Stimulated activated naive CD8-positive, alpha-beta T cell treated with anti-CD3 and anti-CD28 coated beads, Interleukin-15, Interleukin-2, amounts not matched to agents 100 U/mL and 50 U/mL, for 24 hours (primary cell): ENCODE results near the gene POLR3K.

Experiments
- ATAC-seq: fragments of 150-1000 bp; cut with Tn5 transposase; one replicate; pipeline ENCODE4 v1.10.0; 2021
- DNase-seq: peaks from one replicate; pipeline ENCODE4 v3.0.0; 2021

POLR3K gene

DNA sequence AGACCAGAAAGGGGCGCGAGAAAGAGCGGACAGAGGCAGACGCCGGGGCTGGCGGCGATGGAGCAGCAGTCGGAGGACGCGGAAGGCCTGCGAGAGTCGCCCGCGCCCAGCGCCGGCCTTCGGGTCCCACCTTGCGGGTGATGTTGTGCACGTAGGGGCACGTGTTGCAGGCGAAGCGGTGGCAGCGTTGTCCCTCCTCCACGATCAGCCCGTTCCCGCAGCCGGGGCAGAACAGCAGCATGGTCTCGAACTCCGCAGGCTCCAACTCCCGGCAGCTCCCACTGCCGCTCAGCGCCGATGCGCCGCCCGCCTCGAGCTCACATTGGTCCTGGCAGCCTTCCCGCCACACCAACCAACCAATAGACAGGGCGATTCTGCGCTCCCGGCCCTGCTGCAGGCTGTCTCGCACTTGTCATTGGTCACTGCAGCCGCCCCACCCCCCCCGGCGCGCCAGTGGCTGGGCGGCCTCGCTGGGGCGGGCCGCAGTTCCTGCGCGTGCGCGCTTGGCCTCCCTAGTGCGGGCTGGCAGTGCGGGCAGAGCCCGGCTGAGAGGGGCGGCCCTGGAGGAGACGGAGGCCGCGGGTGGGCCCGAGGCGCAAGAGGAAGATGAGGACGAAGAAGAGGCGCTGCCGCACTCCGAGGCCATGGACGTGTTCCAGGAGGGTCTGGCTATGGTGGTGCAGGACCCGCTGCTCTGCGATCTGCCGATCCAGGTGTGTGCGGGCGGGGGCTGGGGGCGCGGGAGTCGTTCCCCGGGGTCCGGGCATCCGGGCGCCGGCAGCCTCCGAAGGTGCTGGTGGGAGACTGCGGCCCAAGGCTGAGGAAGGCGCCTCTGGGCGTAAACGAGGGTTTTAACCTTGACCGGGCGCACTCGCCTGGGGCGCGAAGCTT lies at the start of gene POLR3K, which contains the start of gene SNRNP25:
Gene POLR3K (minus strand): TSS at position 263 of the 891 bp plus-strand sequence. CDS start 22 bp downstream, at position 241.
Gene SNRNP25 (plus strand): TSS at position 483 of the 891 bp plus-strand sequence. CDS start 189 bp downstream, at position 672.
- peak; percentile 97 for ATAC-seq

DNA sequence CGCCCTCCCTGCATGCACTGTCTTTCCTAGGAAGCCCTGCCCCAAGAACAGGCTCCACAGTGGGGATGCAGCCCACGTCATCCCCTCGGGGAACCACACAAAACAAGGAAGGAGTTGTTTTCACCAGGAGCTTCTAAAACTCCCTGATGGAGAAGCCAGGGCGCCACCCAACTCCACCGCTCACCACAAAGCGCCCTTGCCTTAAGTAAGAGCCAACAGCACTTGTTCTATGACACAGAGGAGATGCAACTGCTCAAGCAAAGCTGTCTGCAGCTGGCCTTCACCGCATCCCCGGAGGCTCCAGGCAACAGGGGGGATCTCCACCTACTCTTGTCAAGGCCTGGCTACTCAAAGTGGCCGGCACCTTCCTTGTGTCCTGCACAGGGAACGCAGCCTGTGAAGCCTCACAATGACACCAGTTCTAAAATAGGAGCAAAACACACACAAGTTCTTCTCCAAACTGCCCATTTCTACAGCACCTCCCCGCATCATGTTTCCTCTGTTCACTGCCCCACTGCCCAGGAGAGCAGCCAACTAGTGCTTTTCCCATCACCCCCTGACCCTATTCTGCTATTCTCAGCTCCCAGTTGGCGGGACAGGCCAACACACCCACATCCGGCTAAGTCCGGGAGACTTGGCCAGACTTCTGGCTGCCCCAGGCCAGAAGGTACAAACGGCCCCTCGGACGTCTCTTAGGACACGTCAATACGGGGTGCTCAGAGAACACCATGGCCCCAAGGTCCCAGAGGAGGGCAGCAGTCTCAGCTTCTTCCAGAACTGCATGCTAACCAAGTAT lies 48.9 kb upstream of the POLR3K start:
- ATAC-seq: no peak
- no peak for DNase-seq

More for the DNA sequence above, at the start of gene POLR3K, which contains the start of gene SNRNP25:
- DNase-seq: peak; percentile 98

DNA sequence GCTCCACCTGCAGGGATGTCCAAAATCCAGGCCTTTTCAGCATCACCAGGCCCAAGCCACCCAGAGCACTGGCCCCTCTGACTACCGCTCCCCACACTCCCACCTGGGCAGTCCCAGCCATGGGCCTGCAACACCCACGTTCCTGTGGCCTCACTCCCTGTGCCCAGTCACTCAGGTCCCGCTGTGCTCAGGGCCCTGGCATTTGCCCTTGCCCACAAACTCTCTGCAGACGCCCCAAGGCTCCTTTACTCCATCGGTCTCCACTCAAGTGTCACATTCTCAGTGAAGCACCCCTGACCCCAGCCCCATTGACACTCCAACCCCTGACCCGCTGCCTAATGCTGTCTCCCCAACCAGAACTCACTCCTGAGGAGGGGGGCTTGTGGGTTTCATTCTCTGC lies 48.2 kb upstream of the POLR3K start:
- DNase-seq (no peak), ATAC-seq (no peak)

DNA sequence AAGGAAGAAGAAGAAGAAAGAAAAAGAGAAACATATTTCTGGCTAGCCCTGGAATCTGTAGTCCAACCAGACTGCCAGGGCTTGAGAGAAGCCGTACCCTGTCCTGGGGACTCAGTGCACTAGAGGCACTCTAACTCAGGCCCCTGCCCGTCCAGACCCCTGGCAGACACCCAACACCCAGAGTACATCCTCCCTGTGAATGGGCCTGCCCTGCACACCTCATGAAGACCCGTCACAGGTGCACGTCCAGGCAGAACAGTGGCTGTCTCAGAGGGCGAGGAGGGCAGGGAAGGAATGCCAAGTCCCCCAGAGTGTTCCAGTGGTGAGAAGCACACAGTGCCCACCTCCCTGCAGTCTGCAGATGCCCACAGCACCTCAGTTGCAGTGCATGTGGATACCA lies 47.6 kb upstream of the POLR3K start:
- no peak for DNase-seq
- no peak for ATAC-seq

DNA sequence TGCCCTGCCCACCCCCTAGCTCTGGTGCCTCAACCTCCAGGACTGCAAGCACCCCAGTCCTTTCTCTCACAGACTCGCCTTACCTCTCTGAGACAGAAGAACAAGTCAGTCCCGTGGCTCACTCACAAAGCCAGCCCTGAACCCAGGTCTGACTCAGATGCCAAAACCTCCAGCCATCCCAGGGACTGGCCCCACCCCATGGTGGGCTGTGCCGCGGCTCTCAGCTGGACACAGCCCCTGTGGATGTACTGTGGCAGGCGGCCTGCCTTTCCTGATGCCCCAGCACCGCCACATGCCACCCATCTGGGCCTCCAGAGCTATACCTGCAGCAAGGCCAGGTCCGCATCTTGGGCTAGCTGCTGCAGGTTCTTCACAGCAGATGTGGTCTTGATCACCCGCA lies 44.4 kb upstream of the POLR3K start:
- DNase-seq: no peak
- no peak for ATAC-seq

DNA sequence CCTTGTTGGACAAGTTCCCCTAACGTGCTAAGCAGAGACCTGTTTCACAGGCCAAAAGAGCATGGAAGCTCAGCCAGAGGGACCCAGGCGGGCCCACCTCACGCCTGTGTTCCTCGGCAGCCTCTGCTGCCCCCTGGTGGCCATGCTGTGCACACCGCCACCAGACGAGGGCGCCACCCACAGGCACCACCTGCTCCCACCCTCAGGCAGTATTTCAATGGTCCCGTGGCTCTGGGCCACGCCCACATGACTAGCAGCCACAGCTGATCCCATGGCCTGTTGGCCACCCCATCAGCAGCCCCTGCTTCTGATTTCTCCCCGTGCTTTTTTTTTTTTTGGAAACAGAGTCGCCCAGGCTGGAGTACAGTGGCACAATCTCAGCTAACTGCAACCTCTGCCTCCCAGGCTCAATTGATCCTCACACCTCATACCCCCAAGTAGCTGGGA lies 43.5 kb upstream of the POLR3K start:
- peak; percentile 92 for DNase-seq

DNA sequence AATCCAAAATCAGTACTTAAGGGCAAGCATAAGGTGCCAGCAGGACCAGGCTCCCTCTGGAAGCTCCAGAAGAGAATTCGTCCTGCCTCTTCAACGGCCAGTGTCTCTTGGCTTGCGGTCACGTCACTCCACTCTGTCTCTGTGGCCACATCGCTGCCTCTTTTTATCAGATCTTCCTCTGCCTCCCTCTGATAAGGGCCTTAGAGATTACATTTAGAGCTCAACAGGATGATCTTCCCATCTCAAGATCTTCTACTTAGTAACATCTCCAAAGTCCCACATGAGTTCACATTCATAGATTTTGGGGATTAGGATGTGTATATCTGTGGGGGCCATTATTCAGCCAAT lies 41.5 kb upstream of the POLR3K start:
- ATAC-seq: no peak
- no peak for DNase-seq

More for the DNA sequence above, 43.5 kb upstream of the POLR3K start:
- peak; percentile 94 for ATAC-seq

DNA sequence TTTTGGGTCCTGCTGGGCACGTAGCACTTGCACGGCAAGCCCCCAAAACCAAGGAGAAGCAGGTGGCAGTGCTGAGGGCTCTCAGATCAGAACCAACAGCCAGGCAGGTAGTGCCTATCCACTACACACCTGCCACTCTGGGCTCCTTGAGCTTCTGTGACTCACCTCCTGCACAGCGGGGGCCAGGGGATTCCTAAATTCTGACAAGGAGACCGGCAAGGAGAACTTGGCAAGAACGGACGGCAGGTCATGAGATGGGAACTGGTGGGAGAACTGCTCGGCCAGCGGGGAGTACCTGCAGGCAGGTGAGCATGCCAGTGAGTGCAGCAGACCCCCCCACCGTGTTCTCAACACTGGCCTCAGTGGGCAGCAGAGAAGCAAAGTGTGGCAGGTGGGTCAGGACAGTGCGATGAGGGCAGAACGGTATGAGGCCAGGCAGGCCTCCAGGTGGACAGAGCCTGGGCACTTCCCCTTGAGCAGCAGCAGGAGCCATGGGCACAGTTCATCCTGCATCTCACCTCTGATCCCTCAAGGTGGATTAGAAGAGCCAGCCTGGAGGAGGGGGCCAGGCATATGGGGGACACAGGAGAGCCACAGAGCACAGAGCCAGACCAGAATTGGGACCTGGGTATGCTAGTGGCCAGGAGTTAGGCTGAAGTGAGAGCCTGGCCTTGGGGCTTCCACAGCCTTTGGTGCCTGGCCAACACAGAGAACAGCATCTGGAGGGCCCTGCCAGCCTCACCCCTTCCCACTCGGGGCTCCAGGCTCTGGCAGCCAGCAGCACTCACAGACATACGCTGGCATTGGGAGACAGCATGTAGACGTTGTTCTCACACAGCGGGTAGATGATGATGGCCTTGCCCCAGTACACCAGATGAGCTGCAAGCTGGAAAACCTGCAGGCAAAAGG lies 39.3 kb upstream of the POLR3K start:
- no peak for DNase-seq

DNA sequence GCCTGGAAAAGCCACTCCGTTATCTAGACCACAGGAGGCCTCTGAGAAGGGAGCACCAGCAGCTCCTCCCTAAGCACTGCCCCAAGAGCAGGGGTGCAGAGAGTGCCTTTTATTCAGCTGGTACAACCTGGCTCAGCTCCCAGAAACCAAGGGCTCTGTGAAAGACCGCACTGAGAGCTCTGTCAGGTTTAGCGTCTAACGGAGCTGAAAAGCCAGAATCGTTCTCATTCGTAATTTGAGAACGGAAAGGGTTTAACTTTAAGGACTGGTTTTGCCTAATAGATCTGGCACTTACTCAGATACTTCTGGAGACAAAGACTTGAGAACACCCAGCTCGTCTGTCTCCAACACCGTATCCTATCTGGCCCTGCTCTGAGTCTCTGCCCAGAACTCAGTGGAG lies 38.1 kb upstream of the POLR3K start:
- ATAC-seq (no peak), DNase-seq (no peak)

More for the DNA sequence above, 39.3 kb upstream of the POLR3K start:
- no peak for ATAC-seq

DNA sequence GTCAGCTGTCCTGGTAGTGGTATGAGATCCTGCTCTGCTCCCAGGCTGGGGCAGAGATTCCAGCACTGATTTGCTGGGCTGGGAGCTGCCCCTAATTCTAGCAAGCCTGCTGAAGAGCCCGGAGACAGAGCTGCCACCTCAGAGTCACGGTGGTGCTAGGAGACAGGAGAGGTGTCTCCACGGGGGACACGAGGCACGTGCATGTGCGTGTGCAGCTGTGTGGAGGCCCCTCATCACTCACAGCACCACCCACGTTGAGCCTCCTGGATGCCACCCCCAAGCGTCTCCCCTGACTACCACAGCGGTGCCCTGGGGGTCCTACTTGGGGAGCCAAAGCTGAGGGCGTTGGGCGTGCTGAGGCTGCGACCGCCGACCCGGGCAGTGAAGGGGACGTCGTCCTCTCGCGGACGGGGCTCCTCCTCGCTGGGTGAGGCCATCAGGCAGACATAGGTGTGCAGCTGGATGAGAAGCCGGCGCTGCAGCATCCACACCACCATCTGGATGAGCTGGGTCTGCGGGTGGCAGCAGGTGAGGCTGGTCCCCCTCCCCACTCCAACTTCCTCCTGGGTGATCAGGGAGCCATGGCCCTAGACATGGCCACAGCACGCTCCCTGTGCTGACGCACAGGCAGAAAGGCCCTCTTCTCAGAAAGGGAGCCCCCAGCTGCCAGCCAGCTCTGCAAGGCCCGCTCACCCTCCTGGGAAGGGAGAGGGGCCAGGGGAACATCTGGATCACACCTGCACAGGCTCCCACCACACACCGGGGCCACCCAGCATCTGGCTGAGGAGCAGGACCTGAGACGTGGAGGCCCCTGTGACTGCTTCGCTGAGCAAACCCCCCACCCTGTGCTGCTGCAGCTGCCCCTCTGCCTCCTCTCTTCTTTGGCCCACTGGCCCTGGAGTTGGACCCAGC lies 36.2 kb upstream of the POLR3K start:
- ATAC-seq: no peak
- DNase-seq: no peak

DNA sequence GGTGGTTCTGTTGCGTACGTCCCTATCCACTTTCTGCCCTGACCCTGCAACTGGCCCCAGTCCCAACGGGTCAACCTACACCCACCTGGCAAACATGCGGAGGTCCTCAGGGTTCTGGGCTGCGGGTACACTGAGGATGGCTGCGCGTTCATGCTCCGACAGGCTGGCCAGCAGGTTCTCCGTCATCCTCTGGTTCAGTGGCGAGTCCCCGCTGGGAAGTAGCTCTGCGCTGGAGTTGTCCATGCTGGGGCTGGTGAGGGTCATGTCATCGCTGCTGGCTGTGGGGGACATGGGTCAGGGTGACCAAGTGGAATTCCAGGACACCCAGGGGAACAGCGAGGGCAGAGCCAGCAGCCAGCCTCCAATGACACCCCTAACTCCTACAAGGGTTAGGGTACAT lies 35.2 kb upstream of the POLR3K start:
- ATAC-seq (no peak), DNase-seq (no peak)

DNA sequence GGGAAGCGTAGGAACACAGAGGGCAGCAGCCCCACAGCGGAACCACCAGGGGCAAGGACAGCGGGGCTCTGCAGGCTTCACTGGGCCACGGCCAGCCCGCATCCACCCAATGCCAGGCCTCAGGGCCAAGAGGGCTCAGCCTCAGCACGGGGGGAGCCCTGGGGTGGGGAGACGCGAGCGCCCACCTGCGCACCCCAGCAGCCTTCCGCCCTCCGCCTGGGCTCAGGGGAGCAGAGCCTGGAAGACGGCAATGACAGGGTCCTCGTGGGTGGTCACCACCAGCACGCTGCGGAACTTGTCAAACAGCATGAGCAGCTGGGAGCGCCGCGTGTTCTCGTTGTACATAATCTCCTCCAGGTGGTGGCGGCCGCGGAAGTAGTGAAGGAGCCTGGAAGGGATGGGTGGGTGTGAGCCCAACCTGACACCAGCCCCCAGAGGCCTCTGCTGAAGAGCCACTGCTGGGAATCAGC lies 33.1 kb upstream of the POLR3K start:
- ATAC-seq (no peak), DNase-seq (no peak)

DNA sequence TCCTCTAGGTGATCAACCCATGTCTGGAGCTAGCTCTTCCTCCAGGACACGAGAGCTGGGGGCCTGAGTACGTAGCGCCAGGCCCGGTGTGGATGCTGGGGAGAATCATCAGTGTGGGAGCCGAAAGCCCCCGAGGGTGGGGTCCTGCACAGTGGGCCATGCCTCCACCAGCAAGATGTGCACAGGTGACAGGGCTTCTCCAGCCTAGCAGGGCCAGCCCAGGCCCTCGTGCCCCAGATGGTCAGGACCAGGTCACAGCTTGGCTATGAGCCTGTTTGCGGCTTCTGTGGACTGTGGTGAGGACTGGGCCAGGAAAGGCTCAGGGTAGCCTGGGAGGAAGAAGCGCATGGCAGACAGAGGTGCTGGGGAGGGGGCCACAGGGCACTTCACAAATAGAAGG lies 32.5 kb upstream of the POLR3K start:
- ATAC-seq: no peak
- no peak for DNase-seq

DNA sequence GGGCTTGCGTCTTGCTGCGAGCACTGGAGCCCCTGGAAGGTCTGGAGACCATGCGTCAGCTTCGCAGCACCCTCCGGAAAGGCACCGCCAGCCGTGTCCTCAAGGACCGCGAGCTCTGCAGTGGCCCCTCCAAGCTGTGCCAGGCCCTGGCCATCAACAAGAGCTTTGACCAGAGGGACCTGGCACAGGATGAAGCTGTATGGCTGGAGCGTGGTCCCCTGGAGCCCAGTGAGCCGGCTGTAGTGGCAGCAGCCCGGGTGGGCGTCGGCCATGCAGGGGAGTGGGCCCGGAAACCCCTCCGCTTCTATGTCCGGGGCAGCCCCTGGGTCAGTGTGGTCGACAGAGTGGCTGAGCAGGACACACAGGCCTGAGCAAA lies 32.0 kb upstream of the POLR3K start:
- no peak for DNase-seq
- no peak for ATAC-seq

DNA sequence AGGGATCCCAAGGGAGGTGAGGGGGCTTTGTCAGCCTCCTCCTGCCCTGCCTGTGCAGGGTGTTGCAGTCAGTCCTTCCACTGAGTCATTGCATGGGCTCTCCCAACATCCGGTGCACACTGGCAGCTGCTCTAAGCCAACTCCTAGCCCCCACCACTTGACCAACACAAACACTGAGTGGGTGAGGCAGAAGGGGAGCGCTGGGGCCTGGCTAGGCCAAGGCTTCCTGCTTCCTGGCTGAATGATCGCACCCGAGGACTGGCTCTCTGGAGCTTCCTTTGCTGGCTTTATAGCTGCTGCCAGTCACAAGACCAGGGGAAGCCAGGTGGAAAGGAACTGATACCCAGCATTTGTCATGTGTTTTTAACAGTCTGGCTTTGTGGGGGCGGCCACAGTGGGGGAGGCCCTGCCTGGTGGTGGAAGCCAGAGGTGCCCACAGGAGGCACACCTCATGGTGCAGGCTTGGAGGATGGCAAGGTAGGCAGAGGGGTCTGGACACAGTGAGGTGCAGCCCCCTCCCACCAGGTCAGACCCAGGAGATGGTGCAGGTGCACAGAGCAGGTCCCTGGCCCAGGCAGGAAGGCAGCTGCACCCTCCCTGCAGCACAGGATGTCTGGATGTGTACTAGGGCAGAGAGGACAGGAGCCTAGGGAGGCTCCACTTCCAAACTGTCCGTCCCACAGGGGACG lies 31.5 kb upstream of the POLR3K start:
- ATAC-seq (peak; percentile 94), DNase-seq (peak; percentile 79)

DNA sequence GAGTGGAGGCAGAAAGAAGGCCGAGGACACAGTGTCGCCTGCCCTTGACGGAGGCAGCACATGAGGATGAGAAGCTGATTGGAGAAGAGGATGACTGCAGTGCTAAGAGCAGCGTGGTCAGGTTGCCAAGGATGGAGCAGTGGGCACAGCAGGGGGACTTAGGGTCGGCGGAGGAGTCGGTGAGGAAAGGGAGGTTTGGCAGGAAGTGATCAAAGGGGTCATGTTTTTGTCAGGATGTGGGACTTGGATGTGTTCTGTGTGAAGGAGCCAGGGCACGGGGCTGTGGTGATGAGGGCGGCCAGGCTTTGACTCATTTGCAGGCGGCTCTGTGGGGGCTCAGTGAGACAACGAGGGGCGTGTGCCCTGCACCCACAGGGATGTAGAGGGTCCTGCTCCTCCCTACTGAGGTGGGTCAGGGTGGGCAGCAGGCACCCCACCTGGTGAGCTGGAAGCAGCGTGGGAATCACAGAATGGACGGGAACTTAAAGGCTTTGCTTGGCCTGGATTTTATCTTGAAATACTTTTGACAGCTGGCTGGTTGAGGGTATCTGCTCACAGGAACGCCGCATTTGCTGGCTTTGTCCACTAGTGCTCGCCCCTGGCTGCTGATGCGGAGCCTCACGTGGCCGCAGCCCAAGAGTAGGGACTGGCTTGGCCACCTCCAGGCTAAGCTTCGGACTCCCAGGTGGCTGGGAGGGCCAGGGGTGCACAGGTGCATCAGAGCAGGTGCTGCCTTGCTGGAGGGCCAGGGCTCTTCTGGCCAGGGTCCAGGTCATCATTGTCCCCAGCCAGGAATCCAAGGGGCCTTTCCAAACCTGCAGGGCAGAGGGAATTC lies 30.6 kb upstream of the POLR3K start:
- peak; percentile 41 for DNase-seq
- no peak for ATAC-seq

DNA sequence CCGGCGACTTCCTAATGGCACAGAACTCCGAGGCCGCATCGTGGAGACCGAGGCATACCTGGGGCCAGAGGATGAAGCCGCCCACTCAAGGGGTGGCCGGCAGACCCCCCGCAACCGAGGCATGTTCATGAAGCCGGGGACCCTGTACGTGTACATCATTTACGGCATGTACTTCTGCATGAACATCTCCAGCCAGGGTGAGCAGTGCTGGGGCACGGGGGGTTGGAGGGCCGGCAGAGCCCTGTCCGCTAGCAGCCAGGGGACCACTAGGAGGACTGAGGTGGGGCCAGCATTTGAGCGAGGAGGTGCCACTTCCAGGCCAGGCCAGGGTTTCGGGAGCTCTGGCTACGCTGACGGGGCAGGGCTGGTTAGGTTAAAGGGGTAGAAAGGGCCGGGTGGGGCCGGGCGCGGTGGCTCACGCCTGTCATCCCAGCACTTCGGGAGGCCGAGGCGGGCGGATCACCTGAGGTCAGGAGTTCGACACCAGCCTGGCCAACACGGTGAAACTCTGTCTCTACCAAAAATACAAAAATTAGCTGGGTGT lies 29.7 kb upstream of the POLR3K start:
- ATAC-seq: no peak
- no peak for DNase-seq

DNA sequence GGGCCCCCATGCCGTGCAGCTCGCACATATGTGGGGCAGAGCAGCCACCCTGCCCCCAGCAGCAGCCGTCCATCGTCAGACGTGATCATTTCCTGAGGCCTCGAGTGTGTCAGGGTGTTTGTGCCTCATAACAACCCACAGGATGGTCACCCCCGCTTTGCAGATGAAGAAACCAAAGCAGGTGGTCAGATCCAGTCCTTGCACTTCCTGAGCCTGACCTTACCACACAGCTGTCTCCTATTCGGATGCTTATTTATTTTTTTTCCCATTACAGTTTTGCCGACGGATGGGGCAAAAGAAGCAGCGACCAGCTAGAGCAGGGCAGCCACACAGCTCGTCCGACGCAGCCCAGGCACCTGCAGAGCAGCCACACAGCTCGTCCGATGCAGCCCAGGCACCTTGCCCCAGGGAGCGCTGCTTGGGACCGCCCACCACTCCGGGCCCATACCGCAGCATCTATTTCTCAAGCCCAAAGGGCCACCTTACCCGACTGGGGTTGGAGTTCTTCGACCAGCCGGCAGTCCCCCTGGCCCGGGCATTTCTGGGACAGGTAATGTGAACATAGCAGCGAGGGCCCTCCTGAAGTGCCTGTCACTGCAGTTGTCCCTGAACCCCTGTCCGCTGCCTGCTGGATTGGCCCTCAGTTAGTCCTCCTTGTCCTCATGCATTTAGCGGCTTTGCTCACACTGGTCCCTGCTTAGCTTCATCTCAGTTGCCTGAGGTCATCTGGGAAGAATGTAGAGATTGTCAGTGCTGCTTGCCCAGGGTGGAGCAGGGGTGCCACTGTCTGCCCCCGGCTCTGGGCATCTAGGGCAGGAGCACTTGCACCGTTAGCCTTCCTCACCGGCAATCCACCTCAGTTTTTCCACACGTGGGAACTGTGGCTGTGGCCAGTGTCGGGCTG lies 26.0 kb upstream of the POLR3K start:
- no peak for ATAC-seq
- no peak for DNase-seq
